Kidney (tissue), 14 donors: ENCODE measurements around the gene METTL15. TPM values are rescaled to one million over a fixed set of nuclear protein-coding genes. Genes with fewer than 3 reads are reported as not detected.
"Not testable (repeated sequence)": the region's sequence is repeated elsewhere in the genome, so short reads cannot be mapped to it uniquely, and the experiment has no call there.

Source experiments
- DNase-seq, 5 donors: peaks; one replicate each; pipeline ENCODE4 v3.0.0-alpha.2; 2013 to 2020
- FAIRE-seq: peaks from 2 replicates; lab custom pipeline; 2012; peaks lifted over from hg19 to GRCh38; lab: Jason Lieb, UNC
- H3K27ac ChIP-seq, 2 donors: one replicate each; pipeline ENCODE4 v1.7.0; 2013; ENCODE audit warnings: low read depth in 2 of 2, low read length in 2 of 2, inconsistent platforms in 1 of 2
- H3K27me3 ChIP-seq: one replicate; pipeline ENCODE4 v1.7.1; 2013; ENCODE audit warnings: low read length, inconsistent platforms; ENCODE audit not compliant: control insufficient read depth, insufficient read depth
- H3K36me3 ChIP-seq, 3 donors: one replicate each; pipeline versions ENCODE4 v1.7.0 to v1.7.1; 2013; ENCODE audit warnings: low read length in 3 of 3, control low read depth in 1 of 3, inconsistent platforms in 1 of 3; ENCODE audit not compliant: insufficient read depth in 3 of 3, control insufficient read depth in 2 of 3
- H3K4me1 ChIP-seq, 3 donors: one replicate each; pipeline versions ENCODE4 v1.7.0 to v1.7.1; 2013; ENCODE audit warnings: low read length in 3 of 3, inconsistent platforms in 1 of 3, low read depth in 1 of 3; ENCODE audit not compliant: control insufficient read depth in 2 of 3, insufficient read depth in 2 of 3
- H3K4me3 ChIP-seq, 3 donors: one replicate each; pipeline versions ENCODE4 v1.7.0 to v1.8.1; 2013; ENCODE audit warnings: low read length in 3 of 3, control low read depth in 1 of 3, inconsistent platforms in 1 of 3
- H3K9ac ChIP-seq, 3 donors: one replicate each; pipeline versions ENCODE4 v1.7.0 to v1.7.1; 2013; ENCODE audit warnings: low read length in 3 of 3, control low read depth in 1 of 3, inconsistent platforms in 1 of 3
- H3K9me3 ChIP-seq, 3 donors: one replicate each; pipeline versions ENCODE4 v1.7.0 to v1.7.1; 2013; ENCODE audit warnings: low read length in 3 of 3, control low read depth in 1 of 3, inconsistent platforms in 1 of 3; ENCODE audit not compliant: control insufficient read depth in 2 of 3, insufficient read depth in 1 of 3
- intact Hi-C: fragments of 100-400 bp; cut with DNase I; formaldehyde crosslinking; loops from one replicate; pipeline ENCODE4 v1.11.1; 2022
- polyA plus RNA-seq: library from polyadenylated mRNA; stranded (reverse); fragments of 350-450 nt; fragmentation: Illumina TruSeq; extraction: RNeasy Lipid Tissue Mini Kit (QIAGEN cat#74804); gene quantifications from one replicate; pipeline ENCODE4 v1.2.3, GENCODE V29; 2014; ENCODE audit warnings: low read depth, low replicate concordance; ENCODE audit not compliant: insufficient read depth
- total RNA-seq: library from RNA; stranded (reverse); fragmentation: NEBNext Ultra II Directional; extraction: Animal tissue kit (Norgen Biotek cat#: 25700); gene quantifications from one replicate; pipeline ENCODE4 v1.2.1, GENCODE V29; 2021
- TF ChIP-seq, protein P1 (sequence below): IDR thresholded peaks from 3 replicates; pipeline ENCODE4 v1.5.1; 2012; ENCODE audit warnings: mild to moderate bottlenecking, moderate library complexity, borderline replicate concordance; ENCODE audit not compliant: insufficient read depth; ENCODE audit errors: extremely low read depth
- donor health status: control.
- donor health status: control.
- donor health status: control.
- donor health status: control.
- donor health status: control.
- donor health status: DM: yes; HTN: yes; CAD: no.
- donor health status: Normal renal cell carcinoma (clear cell type).

METTL15 gene
- total and polyA plus RNA-seq, 2 donors from 2014 or later, result 6.4 to 14.7 TPM

DNA sequence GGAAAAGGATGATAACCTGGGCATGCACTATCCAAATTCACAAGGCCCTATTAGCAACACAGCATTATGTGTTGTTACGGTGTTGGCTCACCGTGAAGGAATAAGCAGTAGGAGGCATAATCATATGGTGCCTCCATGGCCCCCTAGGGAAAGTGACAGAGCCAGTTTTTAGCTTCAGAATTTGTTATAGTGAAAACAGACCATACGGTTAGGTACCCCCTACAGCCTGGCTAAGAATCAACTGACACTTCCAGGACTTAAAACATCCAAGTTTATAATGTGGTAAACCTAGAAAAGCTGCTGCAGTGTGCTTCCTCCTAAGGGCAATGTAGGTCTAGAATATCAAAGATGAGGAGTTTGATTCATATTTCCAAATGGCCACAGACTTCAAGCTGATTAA is 30.7 kb upstream of the METTL15 start:
- no peaks in the 10 kb centered on the region for H3K4me1 ChIP-seq

DNA sequence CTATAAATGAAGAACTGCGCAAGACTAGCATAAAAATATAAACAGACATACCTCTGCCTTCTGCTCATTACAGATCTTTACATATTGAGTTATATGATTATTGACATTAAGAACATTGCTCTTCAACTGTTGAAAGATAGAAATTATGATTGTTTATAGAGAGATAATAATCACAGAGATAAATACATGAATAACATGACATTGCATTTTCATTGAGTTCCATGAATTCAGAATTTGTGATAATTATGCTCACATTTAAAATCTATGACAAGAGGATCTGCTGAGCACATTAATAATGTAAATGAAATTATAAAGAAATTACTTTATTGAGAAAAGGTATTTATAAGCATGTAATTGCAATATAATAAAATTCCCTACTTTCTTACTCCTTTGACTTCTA is 25.1 kb upstream of the METTL15 start:
- Histone ChIP-seq H3K36me3 (no peaks in the 10 kb centered on the region), H3K9ac (no peak overlapping the region), H3K27me3 (no peaks in the 10 kb centered on the region), H3K4me1 (no peaks in the 10 kb centered on the region), H3K4me3 (no peak overlapping the region), H3K27ac (no peak overlapping the region), H3K9me3 (no peaks in the 10 kb centered on the region)
- intact Hi-C loops, result no loop called here
- TF ChIP-seq, protein P1, sequence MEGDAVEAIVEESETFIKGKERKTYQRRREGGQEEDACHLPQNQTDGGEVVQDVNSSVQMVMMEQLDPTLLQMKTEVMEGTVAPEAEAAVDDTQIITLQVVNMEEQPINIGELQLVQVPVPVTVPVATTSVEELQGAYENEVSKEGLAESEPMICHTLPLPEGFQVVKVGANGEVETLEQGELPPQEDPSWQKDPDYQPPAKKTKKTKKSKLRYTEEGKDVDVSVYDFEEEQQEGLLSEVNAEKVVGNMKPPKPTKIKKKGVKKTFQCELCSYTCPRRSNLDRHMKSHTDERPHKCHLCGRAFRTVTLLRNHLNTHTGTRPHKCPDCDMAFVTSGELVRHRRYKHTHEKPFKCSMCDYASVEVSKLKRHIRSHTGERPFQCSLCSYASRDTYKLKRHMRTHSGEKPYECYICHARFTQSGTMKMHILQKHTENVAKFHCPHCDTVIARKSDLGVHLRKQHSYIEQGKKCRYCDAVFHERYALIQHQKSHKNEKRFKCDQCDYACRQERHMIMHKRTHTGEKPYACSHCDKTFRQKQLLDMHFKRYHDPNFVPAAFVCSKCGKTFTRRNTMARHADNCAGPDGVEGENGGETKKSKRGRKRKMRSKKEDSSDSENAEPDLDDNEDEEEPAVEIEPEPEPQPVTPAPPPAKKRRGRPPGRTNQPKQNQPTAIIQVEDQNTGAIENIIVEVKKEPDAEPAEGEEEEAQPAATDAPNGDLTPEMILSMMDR, result no peak
- no peak for FAIRE-seq
- DNase-seq, result no peak

More for the DNA sequence above, 30.7 kb upstream of the METTL15 start:
- DNase-seq, result no peak
- H3K4me3 ChIP-seq, result no peak overlapping the region
- TF ChIP-seq, protein P1, result no peak
- H3K27me3 ChIP-seq, result no peaks in the 10 kb centered on the region
- intact Hi-C loops, result no loop called here
- no peak for FAIRE-seq
- H3K36me3 ChIP-seq, result no peaks in the 10 kb centered on the region
- H3K9me3 ChIP-seq, result no peaks in the 10 kb centered on the region
- H3K27ac ChIP-seq, result no peak overlapping the region
- no peak overlapping the region for H3K9ac ChIP-seq

DNA sequence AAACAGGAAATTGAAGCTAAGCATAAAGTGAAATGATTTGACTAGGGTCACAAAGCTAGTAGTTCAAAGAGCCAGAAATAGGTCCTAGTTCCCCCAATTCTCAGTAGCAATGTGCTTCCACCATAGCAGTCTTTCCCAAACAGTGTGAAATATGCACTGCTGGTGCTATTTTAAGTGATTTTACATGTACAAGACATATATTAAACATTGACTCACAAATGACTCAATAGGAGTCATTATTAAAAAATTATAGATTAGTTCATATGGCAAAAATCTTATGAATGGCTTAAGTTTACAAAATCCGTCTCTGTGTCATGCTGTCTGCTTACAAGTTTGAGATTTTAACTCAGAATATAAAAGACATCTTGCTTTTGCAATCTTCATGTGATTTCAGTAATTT is 21.6 kb upstream of the METTL15 start:
- Histone ChIP-seq H3K36me3 (no peaks in the 10 kb centered on the region), H3K27ac (no peak overlapping the region), H3K9ac (no peak overlapping the region), H3K27me3 (no peaks in the 10 kb centered on the region), H3K4me1 (no peaks in the 10 kb centered on the region), H3K4me3 (no peak overlapping the region), H3K9me3 (no peaks in the 10 kb centered on the region)
- DNase-seq, result no peak
- FAIRE-seq, result no peak
- TF ChIP-seq, protein P1, result no peak
- intact Hi-C loops, result no loop called here

DNA sequence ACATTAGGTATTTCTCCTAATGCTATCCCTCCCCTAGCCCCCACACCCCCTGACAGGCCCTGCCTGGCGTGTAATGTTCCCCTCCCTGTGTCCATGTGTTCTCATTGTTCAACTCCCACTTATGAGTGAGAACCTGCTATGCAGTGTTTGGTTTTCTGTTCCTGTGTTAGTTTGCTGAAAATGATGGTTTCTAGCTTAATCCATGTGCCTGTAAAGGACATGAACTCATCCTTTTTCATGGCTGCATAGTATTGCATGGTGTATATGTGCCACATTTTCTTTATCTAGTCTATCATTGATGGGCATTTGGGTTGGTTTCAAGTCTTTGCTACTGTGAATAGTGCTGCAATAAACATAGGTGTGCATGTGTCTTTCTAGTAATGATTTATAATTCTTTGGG is 21.0 kb upstream of the METTL15 start:
- H3K4me3 ChIP-seq, intact Hi-C loops, H3K9ac ChIP-seq, H3K27ac ChIP-seq, H3K4me1 ChIP-seq, FAIRE-seq, H3K27me3 ChIP-seq, H3K9me3 ChIP-seq, H3K36me3 ChIP-seq, DNase-seq: not testable (repeated sequence)

DNA sequence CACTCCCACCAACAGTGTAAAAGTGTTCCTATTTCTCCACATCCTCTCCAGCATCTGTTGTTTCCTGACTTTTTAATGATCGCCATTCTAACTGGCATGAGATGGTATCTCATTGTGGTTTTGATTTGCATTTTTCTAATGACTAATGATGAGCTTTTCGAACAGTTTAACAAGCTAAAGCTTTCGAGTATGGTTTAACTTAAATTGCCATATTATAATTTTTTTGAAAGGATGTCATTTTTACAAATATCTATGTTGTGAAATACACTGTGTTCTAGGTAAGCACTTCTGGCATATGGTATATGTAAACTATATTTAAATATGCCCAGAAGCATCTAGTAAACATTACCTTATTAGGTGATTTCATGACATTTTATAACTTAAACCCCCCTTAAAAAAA is 20.5 kb upstream of the METTL15 start:
- H3K36me3 ChIP-seq, intact Hi-C loops, H3K9me3 ChIP-seq, H3K27me3 ChIP-seq, H3K9ac ChIP-seq, DNase-seq, H3K4me3 ChIP-seq, H3K27ac ChIP-seq, H3K4me1 ChIP-seq, FAIRE-seq: not testable (repeated sequence)
